ENCODE measurements around the gene DOCK8.

DOCK8 gene

DNA sequence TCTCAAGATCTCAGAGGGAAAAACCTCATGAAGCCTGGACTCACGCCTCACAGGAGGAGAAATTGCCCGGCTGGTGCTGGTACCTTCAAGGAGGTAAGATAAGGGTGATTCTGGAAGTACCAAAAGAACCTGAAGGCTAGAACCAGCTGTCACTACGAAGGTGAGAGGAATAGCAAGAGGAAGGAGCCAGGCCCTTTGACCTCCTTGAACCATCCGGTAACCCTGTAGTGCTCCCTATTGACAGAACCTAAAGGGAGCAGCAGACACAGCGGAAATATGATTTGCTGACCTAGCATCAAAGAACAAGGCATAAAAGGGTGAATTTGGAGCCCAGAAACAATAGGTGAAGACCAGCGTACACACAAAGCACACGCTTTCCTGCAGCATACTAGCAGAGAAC is 92.2 kb downstream of the DOCK8 start:
- no CpG with 5 or more reads among the region's 7 CpGs for WGBS (ENCODE audit: insufficient coverage, insufficient read length)
- H3K36me3 ChIP-seq (ENCODE audit: control insufficient read depth, insufficient read depth, low read length) = no peaks in the 10 kb centered on the region
- no peak overlapping the region for H3K4me3 ChIP-seq (ENCODE audit: low read length)
- no peak for DNase-seq (ENCODE audit: low read depth, low spot score)
- H3K27me3 ChIP-seq (ENCODE audit: control insufficient read depth, insufficient read depth, low read length) = no peaks in the 10 kb centered on the region
- no peak overlapping the region for H3K27ac ChIP-seq (ENCODE audit: low read length)
- no peaks in the 10 kb centered on the region for H3K9me3 ChIP-seq (ENCODE audit: control insufficient read depth, insufficient read depth, low read length)
- no peaks in the 10 kb centered on the region for H3K4me1 ChIP-seq (ENCODE audit: control insufficient read depth, insufficient read depth, low read length)

DNA sequence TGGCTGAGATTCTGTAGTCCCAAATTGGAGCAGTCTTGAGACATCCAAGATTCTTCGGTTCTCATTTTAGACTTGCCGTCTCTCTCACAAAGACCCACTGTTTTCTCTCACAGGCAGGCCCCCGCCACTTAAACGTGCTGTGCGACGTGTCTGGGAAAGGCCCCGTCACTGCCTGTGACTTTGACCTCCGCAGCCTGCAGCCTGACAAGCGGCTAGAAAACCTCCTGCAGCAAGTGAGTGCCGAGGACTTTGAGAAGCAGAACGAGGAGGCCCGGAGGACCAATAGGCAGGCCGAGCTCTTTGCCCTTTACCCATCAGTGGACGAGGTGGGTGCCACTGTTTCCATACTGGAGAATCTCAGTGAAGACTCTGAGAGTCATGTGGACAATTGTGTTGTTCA is 97.2 kb downstream of the DOCK8 start:
- H3K4me3 ChIP-seq (ENCODE audit: low read length) = no peak overlapping the region
- WGBS (ENCODE audit: insufficient coverage, insufficient read length) = no CpG with 5 or more reads among the region's 14 CpGs
- H3K9me3 ChIP-seq (ENCODE audit: control insufficient read depth, insufficient read depth, low read length) = no peaks in the 10 kb centered on the region
- H3K4me1 ChIP-seq (ENCODE audit: control insufficient read depth, insufficient read depth, low read length) = no peaks in the 10 kb centered on the region
- DNase-seq (ENCODE audit: low read depth, low spot score) = no peak
- no peaks in the 10 kb centered on the region for H3K36me3 ChIP-seq (ENCODE audit: control insufficient read depth, insufficient read depth, low read length)
- no peak overlapping the region for H3K27ac ChIP-seq (ENCODE audit: low read length)
- no peaks in the 10 kb centered on the region for H3K27me3 ChIP-seq (ENCODE audit: control insufficient read depth, insufficient read depth, low read length)

DNA sequence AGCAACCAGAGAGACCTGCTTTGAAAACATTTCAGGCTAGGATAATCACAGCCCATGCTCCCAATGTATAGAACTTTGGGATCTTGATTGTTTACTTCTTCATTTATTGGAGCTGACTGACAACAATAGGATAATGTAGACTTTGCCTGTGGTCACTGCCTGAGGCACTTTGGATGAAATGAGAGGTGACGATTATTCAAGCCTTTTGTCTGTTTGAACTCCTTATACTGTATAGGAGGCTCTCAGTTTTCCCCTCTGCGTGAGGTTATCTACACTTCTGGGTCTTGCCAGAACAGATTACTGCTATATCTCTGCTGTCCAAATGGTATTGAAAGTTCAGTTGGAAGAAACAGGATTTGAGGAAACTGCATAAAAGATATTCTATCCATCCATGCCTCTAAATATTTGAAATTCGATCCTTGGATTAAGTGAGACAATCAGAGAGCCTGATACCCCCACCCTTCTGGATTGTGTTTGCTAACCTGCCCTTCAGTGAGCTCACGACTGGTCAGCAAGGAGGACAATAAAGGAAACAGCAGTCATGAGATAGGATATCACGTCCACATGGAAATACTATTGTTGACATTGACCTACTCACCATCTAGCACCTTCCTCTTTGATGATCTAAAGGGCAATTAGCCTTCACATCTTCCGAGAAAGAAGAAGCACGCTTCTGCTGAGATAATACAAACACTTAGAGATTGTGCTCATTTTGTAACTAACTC is 98.1 kb downstream of the DOCK8 start:
- Histone ChIP-seq H3K36me3 (ENCODE audit: control insufficient read depth, insufficient read depth, low read length) (no peaks in the 10 kb centered on the region), H3K27ac (ENCODE audit: low read length) (no peak overlapping the region), H3K4me3 (ENCODE audit: low read length) (no peak overlapping the region), H3K27me3 (ENCODE audit: control insufficient read depth, insufficient read depth, low read length) (no peaks in the 10 kb centered on the region), H3K4me1 (ENCODE audit: control insufficient read depth, insufficient read depth, low read length) (no peaks in the 10 kb centered on the region), H3K9me3 (ENCODE audit: control insufficient read depth, insufficient read depth, low read length) (no peaks in the 10 kb centered on the region)
- DNase-seq (ENCODE audit: low read depth, low spot score) = no peak
- no CpG with 5 or more reads among the region's 7 CpGs for WGBS (ENCODE audit: insufficient coverage, insufficient read length)

DNA sequence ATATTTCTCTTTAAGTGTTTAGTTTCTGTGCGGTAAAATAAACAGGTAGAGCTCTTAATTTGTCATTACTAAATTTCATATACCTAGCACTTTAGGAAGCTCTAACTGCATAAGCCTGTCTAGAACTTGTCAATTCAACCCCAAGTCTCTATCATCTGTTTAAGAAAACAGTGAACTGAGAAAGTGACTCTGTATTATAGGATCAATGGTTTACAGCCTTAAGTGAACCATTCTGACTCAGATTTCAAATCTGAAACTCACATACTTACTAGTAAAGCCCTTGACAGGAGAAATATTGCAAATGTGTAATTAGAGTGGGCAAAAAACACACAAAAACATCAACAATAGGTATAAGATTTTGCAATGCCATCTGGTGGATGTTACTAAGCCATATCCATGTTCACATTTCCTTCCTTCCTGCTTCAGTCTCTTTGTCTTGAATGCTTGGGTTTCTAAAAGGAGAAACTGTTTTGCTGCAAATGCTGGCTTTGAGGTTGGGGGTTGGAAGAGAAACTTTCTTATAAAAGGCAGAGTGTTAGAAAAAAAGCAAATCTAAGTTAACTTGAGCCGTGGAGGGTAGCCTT is 101.8 kb downstream of the DOCK8 start:
- H3K27ac ChIP-seq (ENCODE audit: low read length) = no peak overlapping the region
- no CpG with 5 or more reads among the region's 2 CpGs for WGBS (ENCODE audit: insufficient coverage, insufficient read length)
- no peak overlapping the region for H3K4me3 ChIP-seq (ENCODE audit: low read length)
- DNase-seq (ENCODE audit: low read depth, low spot score) = no peak
- no peaks in the 10 kb centered on the region for H3K36me3 ChIP-seq (ENCODE audit: control insufficient read depth, insufficient read depth, low read length)
- H3K9me3 ChIP-seq (ENCODE audit: control insufficient read depth, insufficient read depth, low read length) = no peaks in the 10 kb centered on the region; the same call in 1 of the 2 replicates
- H3K4me1 ChIP-seq (ENCODE audit: control insufficient read depth, insufficient read depth, low read length) = no peaks in the 10 kb centered on the region
- no peaks in the 10 kb centered on the region for H3K27me3 ChIP-seq (ENCODE audit: control insufficient read depth, insufficient read depth, low read length)

DNA sequence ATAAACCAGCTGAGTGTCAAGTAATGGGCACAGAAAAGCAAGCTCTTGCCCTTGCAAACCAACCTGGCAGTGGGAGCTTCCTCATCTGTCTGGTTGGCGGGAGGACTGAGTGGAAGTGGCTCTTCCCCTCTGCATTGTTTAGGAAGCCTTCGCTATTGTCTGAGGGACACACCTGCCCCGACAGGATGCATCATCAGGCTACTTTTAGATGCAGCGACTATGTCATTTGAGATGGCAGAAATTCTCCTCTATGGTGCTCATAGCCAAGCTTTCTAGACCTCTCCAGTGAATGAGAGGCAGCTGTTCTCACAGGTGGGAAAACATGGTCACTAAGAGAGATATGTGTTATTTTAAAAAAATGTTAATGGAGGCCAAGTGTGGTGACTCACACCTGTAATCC is 104.0 kb downstream of the DOCK8 start:
- H3K27ac ChIP-seq (ENCODE audit: low read length) = no peak overlapping the region
- H3K4me1 ChIP-seq (ENCODE audit: control insufficient read depth, insufficient read depth, low read length) = no peaks in the 10 kb centered on the region
- no peak overlapping the region for H3K4me3 ChIP-seq (ENCODE audit: low read length)
- H3K36me3 ChIP-seq (ENCODE audit: control insufficient read depth, insufficient read depth, low read length) = no peaks in the 10 kb centered on the region
- no peak for DNase-seq (ENCODE audit: low read depth, low spot score)
- no CpG with 5 or more reads among the region's 4 CpGs for WGBS (ENCODE audit: insufficient coverage, insufficient read length)
- H3K27me3 ChIP-seq (ENCODE audit: control insufficient read depth, insufficient read depth, low read length) = no peaks in the 10 kb centered on the region
- no peaks in the 10 kb centered on the region; the same call in 1 of the 2 replicates for H3K9me3 ChIP-seq (ENCODE audit: control insufficient read depth, insufficient read depth, low read length)

DNA sequence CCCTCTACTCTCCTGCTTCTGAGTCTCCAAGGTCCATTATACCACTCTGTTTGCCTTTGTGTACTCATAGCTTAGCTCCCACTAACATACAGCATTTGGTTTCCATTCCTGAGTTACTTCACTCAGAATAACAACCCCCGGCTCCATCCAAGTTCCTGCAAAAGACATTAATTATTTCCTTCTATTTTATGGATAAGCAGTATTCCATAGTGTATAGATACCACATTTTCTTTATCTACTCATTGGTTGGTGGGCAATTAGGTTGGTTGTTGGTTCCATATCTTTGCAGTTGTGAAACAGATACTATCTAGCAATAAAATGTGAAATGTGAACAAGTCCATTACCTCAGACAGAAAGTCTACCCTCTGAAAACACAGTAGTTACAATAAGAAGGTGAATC is 110.3 kb downstream of the DOCK8 start:
- WGBS (ENCODE audit: insufficient coverage, insufficient read length) = no CpG with 5 or more reads among the region's 1 CpG
- Histone ChIP-seq H3K4me3 (ENCODE audit: low read length) (no peak overlapping the region), H3K4me1 (ENCODE audit: control insufficient read depth, insufficient read depth, low read length) (no peaks in the 10 kb centered on the region), H3K36me3 (ENCODE audit: control insufficient read depth, insufficient read depth, low read length) (no peaks in the 10 kb centered on the region), H3K27me3 (ENCODE audit: control insufficient read depth, insufficient read depth, low read length) (no peaks in the 10 kb centered on the region), H3K9me3 (ENCODE audit: control insufficient read depth, insufficient read depth, low read length) (no peaks in the 10 kb centered on the region; the same call in 1 of the 2 replicates), H3K27ac (ENCODE audit: low read length) (no peak overlapping the region)
- no peak for DNase-seq (ENCODE audit: low read depth, low spot score)

DNA sequence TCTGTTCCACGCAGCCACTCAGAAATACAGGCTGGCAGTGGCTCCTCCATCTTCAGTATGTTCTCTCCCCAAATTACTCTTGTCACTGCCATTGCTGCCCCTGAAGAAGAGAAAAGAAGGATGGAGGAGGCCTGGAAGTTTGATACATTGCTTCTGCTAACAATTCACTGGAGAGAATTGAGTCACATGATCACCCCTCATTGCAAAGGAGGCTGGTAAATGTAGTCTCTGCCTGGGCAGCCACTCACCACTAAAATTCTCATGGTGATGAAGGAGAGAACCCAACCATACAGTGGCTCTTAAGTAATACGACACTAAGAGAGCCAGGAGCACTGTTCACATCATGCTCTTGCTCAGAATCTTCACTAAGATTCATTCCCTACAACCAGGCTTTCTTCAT is 112.0 kb downstream of the DOCK8 start:
- WGBS (ENCODE audit: insufficient coverage, insufficient read length) = no CpG with 5 or more reads among the region's 2 CpGs
- no peak overlapping the region for H3K27ac ChIP-seq (ENCODE audit: low read length)
- no peaks in the 10 kb centered on the region for H3K9me3 ChIP-seq (ENCODE audit: control insufficient read depth, insufficient read depth, low read length)
- H3K36me3 ChIP-seq (ENCODE audit: control insufficient read depth, insufficient read depth, low read length) = no peaks in the 10 kb centered on the region
- H3K4me1 ChIP-seq (ENCODE audit: control insufficient read depth, insufficient read depth, low read length) = no peaks in the 10 kb centered on the region
- no peak overlapping the region for H3K4me3 ChIP-seq (ENCODE audit: low read length)
- H3K27me3 ChIP-seq (ENCODE audit: control insufficient read depth, insufficient read depth, low read length) = no peaks in the 10 kb centered on the region
- no peak for DNase-seq (ENCODE audit: low read depth, low spot score)

DNA sequence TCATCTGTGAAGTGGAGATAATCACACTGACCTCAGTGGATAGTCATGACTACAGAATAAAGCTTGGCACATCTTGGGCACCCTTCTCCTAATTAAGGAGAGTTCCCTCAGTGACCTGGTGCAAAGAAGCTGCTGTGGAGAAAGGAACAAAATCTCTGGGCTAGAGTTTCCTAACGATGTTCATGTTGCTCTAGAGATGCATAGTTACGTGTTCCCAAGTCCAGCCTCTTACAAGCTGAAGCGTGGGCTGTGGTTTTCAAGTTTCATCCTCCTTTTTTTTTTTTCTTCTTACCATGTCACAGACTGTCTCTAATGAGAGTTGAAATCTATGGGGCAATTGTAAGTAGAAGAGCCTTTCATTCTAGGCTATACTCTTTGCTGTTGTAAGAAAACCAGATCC is 113.8 kb downstream of the DOCK8 start:
- H3K36me3 ChIP-seq (ENCODE audit: control insufficient read depth, insufficient read depth, low read length) = no peaks in the 10 kb centered on the region
- no peak for DNase-seq (ENCODE audit: low read depth, low spot score)
- no peak overlapping the region for H3K4me3 ChIP-seq (ENCODE audit: low read length)
- no peak overlapping the region for H3K27ac ChIP-seq (ENCODE audit: low read length)
- no peaks in the 10 kb centered on the region for H3K27me3 ChIP-seq (ENCODE audit: control insufficient read depth, insufficient read depth, low read length)
- WGBS (ENCODE audit: insufficient coverage, insufficient read length) = no CpG with 5 or more reads among the region's 3 CpGs
- no peaks in the 10 kb centered on the region; the same call in 1 of the 2 replicates for H3K9me3 ChIP-seq (ENCODE audit: control insufficient read depth, insufficient read depth, low read length)
- no peaks in the 10 kb centered on the region for H3K4me1 ChIP-seq (ENCODE audit: control insufficient read depth, insufficient read depth, low read length)

DNA sequence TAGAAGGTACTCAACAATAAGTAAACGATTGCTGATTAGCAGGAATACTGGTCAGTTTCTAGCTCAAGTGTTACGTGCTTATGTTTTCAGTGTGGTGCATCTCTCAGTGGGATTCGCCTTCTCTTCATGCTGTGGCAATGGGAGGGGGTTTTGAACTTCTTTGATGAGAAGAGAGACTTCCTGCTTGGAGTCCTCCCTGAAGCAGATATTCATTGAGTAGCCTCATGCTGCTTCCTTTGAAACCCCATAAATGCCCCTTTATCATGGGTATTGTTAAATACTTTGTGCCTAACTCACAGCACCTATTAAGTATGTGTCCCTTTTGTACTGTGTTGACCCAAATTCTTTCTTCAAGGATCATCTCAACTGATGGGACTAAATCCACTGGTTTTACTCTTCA is 116.5 kb downstream of the DOCK8 start:
- no peaks in the 10 kb centered on the region for H3K27me3 ChIP-seq (ENCODE audit: control insufficient read depth, insufficient read depth, low read length)
- H3K4me3 ChIP-seq (ENCODE audit: low read length) = no peak overlapping the region
- H3K27ac ChIP-seq (ENCODE audit: low read length) = no peak overlapping the region
- WGBS (ENCODE audit: insufficient coverage, insufficient read length) = no CpG with 5 or more reads among the region's 3 CpGs
- no peaks in the 10 kb centered on the region; the same call in 1 of the 2 replicates for H3K9me3 ChIP-seq (ENCODE audit: control insufficient read depth, insufficient read depth, low read length)
- no peaks in the 10 kb centered on the region for H3K4me1 ChIP-seq (ENCODE audit: control insufficient read depth, insufficient read depth, low read length)
- H3K36me3 ChIP-seq (ENCODE audit: control insufficient read depth, insufficient read depth, low read length) = no peaks in the 10 kb centered on the region
- no peak for DNase-seq (ENCODE audit: low read depth, low spot score)

DNA sequence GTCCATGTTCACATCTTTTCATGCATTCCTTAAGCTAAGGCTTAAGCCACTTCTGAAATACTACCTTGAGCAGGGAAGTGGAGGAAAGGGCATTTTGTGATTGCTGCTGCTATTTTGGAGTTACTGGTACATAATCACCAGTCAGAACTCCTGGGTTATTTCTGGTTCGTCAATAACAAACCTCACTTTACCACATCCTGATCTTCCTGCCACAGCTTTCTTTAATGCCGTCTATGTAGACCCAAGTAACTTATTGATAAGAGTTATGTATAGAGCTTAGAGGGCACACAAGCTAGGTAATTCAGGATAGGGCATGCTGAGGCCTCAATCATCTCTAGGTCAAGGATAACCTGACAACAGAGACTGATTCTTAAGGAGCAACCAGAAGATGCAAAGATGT is 120.7 kb downstream of the DOCK8 start:
- no peaks in the 10 kb centered on the region for H3K36me3 ChIP-seq (ENCODE audit: control insufficient read depth, insufficient read depth, low read length)
- H3K4me1 ChIP-seq (ENCODE audit: control insufficient read depth, insufficient read depth, low read length) = no peaks in the 10 kb centered on the region
- no peak for DNase-seq (ENCODE audit: low read depth, low spot score)
- no peaks in the 10 kb centered on the region; the same call in 1 of the 2 replicates for H3K9me3 ChIP-seq (ENCODE audit: control insufficient read depth, insufficient read depth, low read length)
- H3K4me3 ChIP-seq (ENCODE audit: low read length) = no peak overlapping the region
- no peaks in the 10 kb centered on the region for H3K27me3 ChIP-seq (ENCODE audit: control insufficient read depth, insufficient read depth, low read length)
- WGBS (ENCODE audit: insufficient coverage, insufficient read length) = no CpG with 5 or more reads among the region's 2 CpGs
- no peak overlapping the region for H3K27ac ChIP-seq (ENCODE audit: low read length)

DNA sequence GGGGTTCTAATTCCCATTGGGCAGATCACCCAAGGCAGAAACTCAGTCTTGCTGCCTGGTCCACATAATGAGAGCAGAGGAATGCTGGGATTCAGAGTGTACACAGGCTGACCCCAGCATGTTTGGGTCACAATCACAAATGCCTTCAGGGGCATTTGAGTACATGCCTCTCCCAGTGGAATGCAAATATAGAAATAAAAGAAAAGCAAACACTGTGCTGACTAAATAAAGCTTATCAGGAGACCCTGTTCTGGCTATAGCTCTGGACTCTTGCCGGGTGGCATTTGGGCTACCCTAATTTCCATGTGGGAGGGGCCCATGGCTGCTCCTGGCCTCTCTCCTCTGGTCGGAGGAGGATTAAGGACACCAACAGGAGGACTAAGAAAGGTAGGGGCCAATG is 121.4 kb downstream of the DOCK8 start:
- Histone ChIP-seq H3K27ac (ENCODE audit: low read length) (no peak overlapping the region), H3K27me3 (ENCODE audit: control insufficient read depth, insufficient read depth, low read length) (no peaks in the 10 kb centered on the region), H3K36me3 (ENCODE audit: control insufficient read depth, insufficient read depth, low read length) (no peaks in the 10 kb centered on the region), H3K4me3 (ENCODE audit: low read length) (no peak overlapping the region), H3K4me1 (ENCODE audit: control insufficient read depth, insufficient read depth, low read length) (no peaks in the 10 kb centered on the region), H3K9me3 (ENCODE audit: control insufficient read depth, insufficient read depth, low read length) (no peaks in the 10 kb centered on the region; the same call in 1 of the 2 replicates)
- no peak for DNase-seq (ENCODE audit: low read depth, low spot score)
- WGBS (ENCODE audit: insufficient coverage, insufficient read length) = no CpG with 5 or more reads among the region's 2 CpGs
